Activated T-helper 1 cell treated with anti-CD3 and anti-CD28 coated beads, Interleukin-12 subunit alpha, Interleukin-12 subunit beta, Interleukin-2, Interleukin-4 antibody, amounts not matched to agents 30 ng/mL and 10 ng/mL and 1 ng/mL, durations not matched to agents 14 hours and 24 hours and 36 hours (primary cell): ENCODE measurements around the gene PLAC9. TPM values are rescaled to one million over a fixed set of nuclear protein-coding genes. Genes with fewer than 3 reads are reported as not detected.
A peak's percentile ranks its signal among the peaks of the same experiment; 100 is the strongest.

ENCODE experiments used
- DNase-seq: peaks from one replicate; pipeline ENCODE4 v3.0.0; 2021; ENCODE audit warnings: low spot score
- H3K27ac Mint-ChIP-seq: one replicate; pipeline ENCODE4 v1.8.0; 2021; ENCODE audit warnings: mild to moderate bottlenecking, mixed read lengths
- H3K27me3 Mint-ChIP-seq: one replicate; pipeline ENCODE4 v1.8.0; 2022; ENCODE audit warnings: mild to moderate bottlenecking, moderate library complexity, mixed read lengths; ENCODE audit not compliant: insufficient read depth
- H3K36me3 Mint-ChIP-seq: one replicate; pipeline ENCODE4 v1.8.0; 2021; ENCODE audit warnings: low read depth, mixed read lengths
- H3K4me1 Mint-ChIP-seq: one replicate; pipeline ENCODE4 v1.8.0; 2021; ENCODE audit warnings: low read depth, mixed read lengths
- H3K4me3 Mint-ChIP-seq: one replicate; pipeline ENCODE4 v1.8.0; 2021; ENCODE audit warnings: mild to moderate bottlenecking, moderate library complexity, mixed read lengths
- H3K9me3 Mint-ChIP-seq: one replicate; pipeline ENCODE4 v1.8.0; 2021; ENCODE audit warnings: mixed read lengths
- intact Hi-C: fragments of 100-400 bp; cut with micrococcal nuclease; formaldehyde crosslinking; loops from one replicate; pipeline ENCODE4 v1.15.1; 2024
- total RNA-seq: library from RNA; stranded (reverse); gene quantifications from 2 replicates; pipeline ENCODE4 v1.2.3, GENCODE V29; 2022

PLAC9 gene
- total RNA-seq, 1 donor from 2014 or later: not detected

GRCh38 chr10:80186364-80187012 lies 54.0 kb downstream of the PLAC9 start:
- Mint-ChIP-seq H3K36me3 (peaks cover 16% of the 10 kb centered on the region), H3K4me3 (peak overlapping the region; percentile 68), H3K27ac (peak overlapping the region; percentile 94), H3K27me3 (no peaks in the 10 kb centered on the region), H3K4me1 (peaks cover 77% of the 10 kb centered on the region), H3K9me3 (no peaks in the 10 kb centered on the region)
- intact Hi-C loops: loop anchor here (1.0 to 5.0 kb wide), 3 partner anchors 33 to 286 kb away; no protein-coding TSS in a partner anchor
- DNase-seq: no peak

- intact Hi-C loops: loop anchor here (1.0 to 5.0 kb wide), 3 partner anchors 32 to 285 kb away; no protein-coding TSS in a partner anchor
- Mint-ChIP-seq H3K4me3 (peak overlapping the region; percentile 68), H3K9me3 (peaks cover under 1% of the 10 kb centered on the region), H3K27me3 (no peaks in the 10 kb centered on the region), H3K27ac (peak overlapping the region; percentile 94), H3K4me1 (peaks cover 77% of the 10 kb centered on the region), H3K36me3 (peaks cover 17% of the 10 kb centered on the region)
- DNase-seq: no peak
Observed at GRCh38 chr10:80187060-80187459, 54.5 kb downstream of the PLAC9 start.

GRCh38 chr10:80187465-80188409 lies 55.2 kb downstream of the PLAC9 start:
- no peaks in the 10 kb centered on the region for H3K27me3 Mint-ChIP-seq
- peak overlapping the region; percentile 68 for H3K4me3 Mint-ChIP-seq
- intact Hi-C loops: loop anchor here (1.0 to 5.0 kb wide), 5 partner anchors 9 to 285 kb away; no protein-coding TSS in a partner anchor
- H3K4me1 Mint-ChIP-seq: peaks cover 78% of the 10 kb centered on the region
- H3K27ac Mint-ChIP-seq: peak overlapping the region; percentile 94
- peaks cover 21% of the 10 kb centered on the region for H3K36me3 Mint-ChIP-seq
- DNase-seq: peak; percentile 75
- peaks cover 4% of the 10 kb centered on the region for H3K9me3 Mint-ChIP-seq

DNA sequence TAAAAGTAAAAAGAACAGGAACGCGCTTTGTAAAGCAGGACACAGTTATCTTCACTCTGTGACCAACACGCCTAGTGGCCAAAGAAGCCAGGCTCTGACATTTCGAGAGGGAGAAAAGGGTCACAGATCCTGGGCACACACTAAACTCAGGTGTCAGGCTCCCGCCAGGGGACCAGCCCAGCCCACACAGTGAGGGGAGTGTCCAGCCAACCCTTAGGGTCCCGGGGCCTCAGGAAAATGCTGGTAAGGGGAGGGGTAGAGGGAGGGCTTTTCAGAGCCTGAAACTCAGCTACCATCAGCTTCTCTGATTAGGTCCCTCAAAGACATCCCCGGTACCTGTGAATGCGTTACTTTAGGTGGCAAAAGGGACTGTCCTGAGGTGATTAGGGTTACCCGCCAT lies 56.2 kb downstream of the PLAC9 start:
- Mint-ChIP-seq H3K4me1 (peaks cover 79% of the 10 kb centered on the region), H3K27me3 (no peaks in the 10 kb centered on the region), H3K27ac (peak overlapping the region; percentile 86), H3K36me3 (peaks cover 25% of the 10 kb centered on the region), H3K4me3 (peak overlapping the region; percentile 57), H3K9me3 (peaks cover 4% of the 10 kb centered on the region)
- DNase-seq: no peak
- intact Hi-C loops: loop anchor here (1.0 to 5.0 kb wide), 3 partner anchors 8 to 284 kb away; no protein-coding TSS in a partner anchor

GRCh38 chr10:80191589-80192270 lies 59.2 kb downstream of the PLAC9 start:
- Mint-ChIP-seq H3K36me3 (peaks cover 30% of the 10 kb centered on the region), H3K27ac (peak overlapping the region; percentile 76), H3K4me1 (peaks cover 80% of the 10 kb centered on the region), H3K4me3 (peak overlapping the region; percentile 31), H3K9me3 (peaks cover 4% of the 10 kb centered on the region), H3K27me3 (no peaks in the 10 kb centered on the region)
- intact Hi-C loops: no loop called here
- no peak for DNase-seq

GRCh38 chr10:80192553-80192952 lies 60.0 kb downstream of the PLAC9 start:
- H3K36me3 Mint-ChIP-seq: peaks cover 31% of the 10 kb centered on the region
- intact Hi-C loops: no loop called here
- H3K27ac Mint-ChIP-seq: peak overlapping the region; percentile 62
- peaks cover 4% of the 10 kb centered on the region for H3K9me3 Mint-ChIP-seq
- H3K27me3 Mint-ChIP-seq: no peaks in the 10 kb centered on the region
- peaks cover 80% of the 10 kb centered on the region for H3K4me1 Mint-ChIP-seq
- H3K4me3 Mint-ChIP-seq: no peak overlapping the region
- no peak for DNase-seq

GRCh38 chr10:80194373-80195045 lies 62.0 kb downstream of the PLAC9 start:
- Mint-ChIP-seq H3K4me3 (no peak overlapping the region), H3K27me3 (no peaks in the 10 kb centered on the region), H3K27ac (no peak overlapping the region), H3K9me3 (peaks cover 4% of the 10 kb centered on the region), H3K4me1 (peaks cover 71% of the 10 kb centered on the region), H3K36me3 (peaks cover 35% of the 10 kb centered on the region)
- DNase-seq: no peak
- intact Hi-C loops: no loop called here

Other genes with a start within 250 kb of the PLAC9 start
- not detected in 2 replicates for gene SFTPD, start 183.6 kb upstream of the PLAC9 start, total RNA-seq
- gene TMEM254, start 54.1 kb upstream of the PLAC9 start, total RNA-seq: 10.8 and 12.4 TPM in 2 replicates
- 216 and 239 TPM in 2 replicates for gene ANXA11, start 72.8 kb downstream of the PLAC9 start, total RNA-seq
- gene MAT1A, start 156.9 kb downstream of the PLAC9 start, total RNA-seq: not detected in 2 replicates
- not detected in 2 replicates for gene DYDC1, start 224.0 kb downstream of the PLAC9 start, total RNA-seq
- not detected in 2 replicates for gene DYDC2, start 224.1 kb downstream of the PLAC9 start, total RNA-seq